GM19099 (cell line): ENCODE measurements around the gene PBRM1.

Experiments
- POLR2A ChIP-seq: IDR thresholded peaks from 3 replicates; pipeline ENCODE4 v1.6.1; 2011; ENCODE audit warnings: low read depth; ENCODE audit not compliant: insufficient read length; ENCODE audit errors: extremely low read depth

The PBRM1 gene

GRCh38 chr3:52521488-52521824 lies 164.3 kb downstream of the PBRM1 start:
- TF ChIP-seq POLR2A = no peak

GRCh38 chr3:52520716-52521487 lies 164.8 kb downstream of the PBRM1 start:
- no peak for TF ChIP-seq POLR2A

GRCh38 chr3:52520141-52520667 lies 165.5 kb downstream of the PBRM1 start:
- no peak for TF ChIP-seq POLR2A

DNA sequence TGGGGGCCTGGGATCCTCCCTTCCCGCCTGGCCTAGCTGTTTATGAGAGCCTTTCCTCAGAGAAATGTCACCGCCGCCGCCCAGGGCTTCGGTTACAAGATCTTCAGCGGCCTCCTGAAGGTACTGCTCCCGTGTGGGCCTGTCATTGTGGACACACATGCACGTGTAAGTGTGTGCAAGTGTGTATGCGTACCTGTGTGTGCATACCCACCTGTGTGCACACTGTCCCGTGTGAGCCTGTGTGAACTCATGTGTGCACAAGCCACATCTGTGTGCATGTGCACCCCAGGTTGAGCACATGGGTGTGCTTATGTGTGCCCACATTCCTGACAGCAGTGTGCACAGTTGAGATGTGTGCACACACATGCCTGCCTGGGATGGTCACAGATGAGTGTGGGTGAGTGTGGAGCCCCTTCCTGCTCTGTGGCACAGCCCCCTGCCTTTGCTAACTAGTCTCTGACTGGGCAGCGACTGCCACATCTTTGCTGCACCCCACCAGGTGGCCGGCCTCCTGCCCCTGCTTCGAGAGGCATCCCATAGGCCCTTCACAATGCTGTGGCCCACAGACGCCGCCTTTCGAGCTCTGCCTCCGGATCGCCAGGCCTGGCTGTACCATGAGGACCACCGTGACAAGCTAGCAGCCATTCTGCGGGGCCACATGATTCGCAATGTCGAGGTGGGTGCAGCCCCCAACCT lies 166.1 kb downstream of the PBRM1 start:
- TF ChIP-seq POLR2A = no peak

GRCh38 chr3:52518723-52519444 lies 166.8 kb downstream of the PBRM1 start:
- TF ChIP-seq POLR2A = no peak

- TF ChIP-seq POLR2A = no peak
Measured at GRCh38 chr3:52517796-52518722, 167.7 kb downstream of the PBRM1 start.

GRCh38 chr3:52516509-52517195 lies 169.1 kb downstream of the PBRM1 start:
- no peak for TF ChIP-seq POLR2A

DNA sequence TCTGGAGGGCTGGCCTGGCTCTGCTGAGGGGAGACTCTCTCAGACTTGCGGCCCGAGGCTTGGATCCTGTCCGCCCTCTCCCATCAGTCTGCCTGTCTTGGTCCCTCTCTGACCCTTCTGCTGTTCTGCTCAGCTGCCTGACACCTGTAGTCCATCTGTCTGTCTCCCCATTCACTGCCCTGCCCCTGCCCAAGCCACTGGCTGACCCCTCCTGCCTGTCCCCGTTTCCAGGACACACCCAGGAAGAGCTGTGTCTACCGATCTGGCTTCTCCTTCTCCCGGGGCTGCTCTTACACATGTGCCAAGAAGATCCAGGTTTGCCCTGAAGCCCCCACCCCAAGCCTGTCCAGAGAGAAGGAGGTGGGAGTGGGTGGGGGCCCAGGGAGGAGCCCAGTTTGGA lies 170.5 kb downstream of the PBRM1 start:
- no peak for TF ChIP-seq POLR2A

- TF ChIP-seq POLR2A = no peak
Measured at GRCh38 chr3:52514576-52514975, 171.1 kb downstream of the PBRM1 start.

- no peak for TF ChIP-seq POLR2A
Measured at GRCh38 chr3:52513281-52513680, 172.4 kb downstream of the PBRM1 start.

GRCh38 chr3:52512727-52513126 lies 173.0 kb downstream of the PBRM1 start:
- no peak for TF ChIP-seq POLR2A

DNA sequence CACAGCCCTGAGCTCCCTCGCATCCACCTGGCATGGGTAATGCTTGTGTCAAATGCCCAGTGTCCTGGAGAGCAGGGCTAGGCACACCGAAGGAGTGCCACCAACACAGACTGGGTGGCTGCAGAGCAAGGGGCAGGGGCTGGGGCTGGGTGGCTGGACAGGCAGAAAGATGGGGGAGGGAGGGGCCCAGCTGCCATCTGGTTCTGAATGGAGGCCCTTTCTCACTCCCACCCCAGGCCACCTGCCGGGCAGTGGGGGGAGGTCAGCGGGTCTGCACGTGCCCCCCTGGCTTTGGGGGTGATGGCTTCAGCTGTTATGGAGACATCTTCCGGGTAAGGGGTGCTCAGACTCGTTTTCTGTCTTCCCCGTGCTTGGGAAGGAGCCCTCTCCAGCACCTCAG lies 173.6 kb downstream of the PBRM1 start:
- TF ChIP-seq POLR2A = no peak

GRCh38 chr3:52511509-52511908 lies 174.2 kb downstream of the PBRM1 start:
- TF ChIP-seq POLR2A = no peak

DNA sequence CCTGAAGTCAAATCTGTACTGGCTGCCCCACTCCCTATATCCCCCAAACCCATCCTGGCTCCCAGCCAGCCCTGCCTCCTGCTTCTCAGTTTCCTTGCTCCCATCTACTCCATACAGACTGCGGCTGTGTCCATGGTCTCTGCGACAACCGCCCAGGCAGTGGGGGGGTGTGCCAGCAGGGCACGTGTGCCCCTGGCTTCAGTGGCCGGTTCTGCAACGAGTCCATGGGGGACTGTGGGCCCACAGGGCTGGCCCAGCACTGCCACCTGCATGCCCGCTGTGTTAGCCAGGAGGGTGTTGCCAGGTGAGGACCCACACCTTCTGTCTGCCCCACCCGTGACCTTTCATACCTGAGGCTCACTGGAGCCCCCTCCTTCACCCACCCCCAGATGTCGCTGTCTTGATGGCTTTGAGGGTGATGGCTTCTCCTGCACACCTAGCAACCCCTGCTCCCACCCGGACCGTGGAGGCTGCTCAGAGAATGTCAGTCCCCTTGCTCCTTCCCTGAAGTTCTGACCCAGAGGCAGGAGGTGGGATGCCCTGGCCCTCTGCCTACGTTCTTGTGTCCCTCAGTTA lies 175.9 kb downstream of the PBRM1 start:
- no peak for TF ChIP-seq POLR2A

GRCh38 chr3:52507359-52507758 lies 178.4 kb downstream of the PBRM1 start:
- TF ChIP-seq POLR2A = no peak
